Heart right ventricle (tissue), 16 donors: ENCODE data around the gene CAPZA1. TPM values are rescaled to one million over a fixed set of nuclear protein-coding genes. Genes with fewer than 3 reads are reported as not detected.

Experiments
- ATAC-seq, 8 donors: fragments of 200-7000 bp; cut with Tn5 transposase; one replicate each; pipeline ENCODE4 v1.9.1; 2020; ENCODE audit warnings: mild to moderate bottlenecking in 8 of 8, moderate library complexity in 8 of 8, moderate number of reproducible peaks in 1 of 8
- DNase-seq, 2 donors: peaks; one replicate each; pipeline ENCODE4 v3.0.0-alpha.2; 2020
- H3K27ac ChIP-seq, 10 donors: fragments of 200-600 bp; sonication (generic) in 2 of 10; one replicate each; pipeline versions ENCODE4 v1.5.0 to v1.8.0; 2020 to 2022; ENCODE audit warnings: mild to moderate bottlenecking in 3 of 10
- H3K27me3 ChIP-seq, 7 donors: fragments of 200-600 bp; one replicate each; pipeline ENCODE4 v1.8.0; 2021 to 2022; ENCODE audit warnings: mild to moderate bottlenecking in 2 of 7
- H3K36me3 ChIP-seq, 9 donors: fragments of 200-600 bp; sonication (generic) in 1 of 9; one replicate each; pipeline versions ENCODE4 v1.5.0 to v1.8.0; 2020 to 2022; ENCODE audit warnings: mild to moderate bottlenecking in 2 of 9
- H3K4me1 ChIP-seq, 9 donors: fragments of 200-600 bp; sonication (generic) in 1 of 9; one replicate each; pipeline versions ENCODE4 v1.5.0 to v1.8.0; 2020 to 2022; ENCODE audit warnings: mild to moderate bottlenecking in 4 of 9
- H3K4me3 ChIP-seq, 10 donors: fragments of 200-600 bp; sonication (generic) in 2 of 10; one replicate each; pipeline versions ENCODE4 v1.5.0 to v1.8.0; 2020 to 2022; ENCODE audit warnings: mild to moderate bottlenecking in 7 of 10, moderate library complexity in 2 of 10
- H3K9me3 ChIP-seq, 11 donors: fragments of 200-600 bp in 10 of 11; sonication (generic) in 2 of 11; one replicate each; pipeline versions ENCODE4 v1.5.0 to v1.8.0; 2013 to 2022; ENCODE audit warnings: mild to moderate bottlenecking in 2 of 11, control low read depth in 1 of 11, moderate library complexity in 1 of 11
- CTCF ChIP-seq, 9 donors: fragments of 200-600 bp; sonication (generic) in 2 of 9; IDR thresholded peaks; one replicate each; pipeline versions ENCODE4 v1.5.0 to v1.8.0; 2021 to 2022; ENCODE audit warnings: antibody characterized with exemption in 9 of 9, mild to moderate bottlenecking in 5 of 9, moderate library complexity in 1 of 9
- WGBS, 2 donors: extraction: QIAGEN DNeasy Blood & Tissue Kit; methylation state at CpG; one replicate each; pipeline ENCODE4 v1.1.7; 2013; ENCODE audit warnings: inconsistent platforms in 1 of 2; 5-methylcytosine and 5-hydroxymethylcytosine counted together
- intact Hi-C, 10 donors: fragments of 100-400 bp; cut with DNase I; formaldehyde crosslinking; loops; one replicate each; pipeline versions ENCODE4 v1.11.1 to v1.14.2; 2022
- long read RNA-seq, 3 donors: library from polyadenylated mRNA; unstranded; transcript quantifications; one replicate each; pipeline ENCODE4 v2.0.0, GENCODE V29; 2020 to 2021
- polyA plus RNA-seq, 2 donors: library from polyadenylated mRNA; stranded (reverse); fragments of 200-250 nt; gene quantifications; one replicate each; pipeline ENCODE4 v1.2.3, GENCODE V29; 2013
- total RNA-seq, 10 donors: library from RNA; stranded (reverse); fragmentation: NEBNext Ultra II Directional in 3 of 10; extraction: Animal tissue kit (Norgen Biotek cat#: 25700) in 3 of 10; gene quantifications; one replicate each; pipeline versions ENCODE4 v1.2.1 to v1.2.4, GENCODE V29; 2021 to 2023
- donor health status: Arrhythmogenic right ventricular cardiomyopathy.
- donor health status: ischemic (EF 13 %, LVEDD 7.1; RV severe dilation, severe dysfunction).
- donor health status: healthy with polysubstance abuse.
- donor health status: DM: no; HTN: yes; CAD: no.
- donor health status: DM: no; HTN: no; CAD: no.
- donor health status: ischemic (EF 25% LVEDD 6.9; RV normal size, moderate dysfunction).
- donor health status: ischemic (EF 25% LVEDD 5.7; RV mildly dilated, moderate dysfunction).
- donor health status: healthy.
- donor health status: DM: yes; HTN: yes; CAD: no.
- donor health status: Ischemic cardiomyopathy.
- donor health status: ischemic (EF 35%, LVEDD 5.7; RV mildly dilated, moderate dysfunction).
- donor health status: nonischemic (EF 11% LVEDD 7.7; RV severe dilation, severe dysfunction).
- donor health status: DM: yes; HTN: yes; CAD: no.
- donor health status: PGD.
- donor health status: ischemic (EF 29% LVEDD 5.4; RV normal size, mild dysfunction).
- donor health status: nonischemic (EF 23%, LVEDD 6.1; RV moderate dilation, normal function).

CAPZA1 gene
- total RNA-seq (10 to 100 TPM; 19.5 to 58.3 (median 23.2) TPM), polyA plus RNA-seq (10 to 100 TPM; 28.0 to 45.4 TPM)
- long read RNA-seq, donor 1, transcript CAPZA1-201 (10 exons, 3,020 nt) = major isoform, 10 of 15 reads
- long read RNA-seq, donor 1, partial matches to known transcripts = 0 of 15 reads
- long read RNA-seq, donor 1, other reads (novel, unspliced or antisense) = 5 of 15 reads
- long read RNA-seq, donor 2, transcript CAPZA1-201 (10 exons, 3,020 nt) = major isoform, 17 of 19 reads
- long read RNA-seq, donor 2, partial matches to known transcripts = 0 of 19 reads
- long read RNA-seq, donor 2, other reads (novel, unspliced or antisense) = 2 of 19 reads
- long read RNA-seq, donor 3, transcript CAPZA1-201 (10 exons, 3,020 nt) = major isoform, 31 of 40 reads
- long read RNA-seq, donor 3, partial matches to known transcripts = 1 of 40 reads
- long read RNA-seq, donor 3, other reads (novel, unspliced or antisense) = 7 of 40 reads

GRCh38 chr1:112619518-112620376, at the start of gene CAPZA1:
TSS of gene CAPZA1 (plus strand) at chr1:112619832. CDS start at chr1:112619845, 13 bp downstream.
- DNase-seq = peak; percentile 90 to 92
- ATAC-seq = peak; percentile 95 to 98 (median 97)
- TF ChIP-seq CTCF (IDR thresholded peaks at IDR 0.05) = peak in 1 of 9 donors; percentile 10

GRCh38 chr1:112575154-112575804, 44.4 kb upstream of the CAPZA1 start:
- 95 to 97% methylated on average over 8 of the region's 8 CpGs for WGBS, 2 donors

More at GRCh38 chr1:112619518-112620376, at the start of gene CAPZA1:
- 0% methylated on average over 50 of the region's 50 CpGs for WGBS, 2 donors
- peak within 1 kb of the TSS; percentile 91 to 100 (median 98) for H3K27ac ChIP-seq
- peaks cover 0 to 34% (median 12%) of the 10 kb centered on the region in 9 donors for H3K36me3 ChIP-seq
- no peaks in the 10 kb centered on the region for H3K9me3 ChIP-seq
- H3K4me3 ChIP-seq = peak within 1 kb of the TSS; percentile 57 to 98 (median 83)
- intact Hi-C loops = loop anchor here (1.0 to 10.0 kb wide), 13 partner anchors 53 to 229 kb away; partner anchors contain the start of genes RHOC (in 9 of the 10), MOV10 (in 5 of the 10), WNT2B (in 2 of the 10) and CTTNBP2NL (in 1 of the 10)
- H3K4me1 ChIP-seq = peaks cover 3 to 66% (median 53%) of the 10 kb centered on the region in 9 donors
- no peaks in the 10 kb centered on the region for H3K27me3 ChIP-seq

GRCh38 chr1:112576240-112576639, 43.4 kb upstream of the CAPZA1 start:
- no peak for DNase-seq
- Histone ChIP-seq H3K4me1 (no peaks in the 10 kb centered on the region), H3K9me3 (no peaks in the 10 kb centered on the region), H3K36me3 (peaks cover 0 to 100% (median 57%) of the 10 kb centered on the region in 9 donors), H3K27me3 (no peaks in the 10 kb centered on the region), H3K27ac (no peak overlapping the region), H3K4me3 (no peak overlapping the region)
- TF ChIP-seq CTCF (IDR thresholded peaks at IDR 0.05) = no peak
- no peak for ATAC-seq
- intact Hi-C loops = no loop called here
- 97 to 98% methylated on average over 3 of the region's 3 CpGs for WGBS, 2 donors

More at GRCh38 chr1:112575154-112575804, 44.4 kb upstream of the CAPZA1 start:
- no peak overlapping the region for H3K27ac ChIP-seq
- no peak overlapping the region for H3K4me3 ChIP-seq
- DNase-seq (no peak), ATAC-seq (no peak)
- no peak for TF ChIP-seq CTCF (IDR thresholded peaks at IDR 0.05)
- H3K36me3 ChIP-seq = peaks cover 0 to 100% (median 48%) of the 10 kb centered on the region in 9 donors
- H3K27me3 ChIP-seq = no peaks in the 10 kb centered on the region
- H3K9me3 ChIP-seq = no peaks in the 10 kb centered on the region
- intact Hi-C loops = no loop called here
- no peaks in the 10 kb centered on the region for H3K4me1 ChIP-seq
